Progenitor cell of endocrine pancreas (in vitro differentiated cells): ENCODE data around the gene LCN10. TPM values are rescaled to one million over a fixed set of nuclear protein-coding genes. Genes with fewer than 3 reads are reported as not detected.

ENCODE experiments used
- DNase-seq: peaks from one replicate; pipeline ENCODE4 v3.0.0; 2021; ENCODE audit warnings: low spot score; ENCODE audit not compliant: unreplicated experiment
- H3K27ac Mint-ChIP-seq: 2 replicates; pipeline ENCODE4 v1.8.0; 2021; ENCODE audit warnings: mild to moderate bottlenecking, moderate library complexity, mixed read lengths
- H3K27me3 Mint-ChIP-seq: 2 replicates; pipeline ENCODE4 v1.8.0; 2021; ENCODE audit warnings: mixed read lengths
- H3K36me3 Mint-ChIP-seq: 2 replicates; pipeline ENCODE4 v1.8.0; 2022; ENCODE audit warnings: mixed read lengths; ENCODE audit not compliant: insufficient read depth
- H3K4me1 Mint-ChIP-seq: 2 replicates; pipeline ENCODE4 v1.8.0; 2021; ENCODE audit warnings: low read depth, mixed read lengths
- H3K4me3 Mint-ChIP-seq: 2 replicates; pipeline ENCODE4 v1.8.0; 2021; ENCODE audit warnings: low read depth, mild to moderate bottlenecking, moderate library complexity, mixed read lengths
- H3K9me3 Mint-ChIP-seq: 2 replicates; pipeline ENCODE4 v1.8.0; 2021; ENCODE audit warnings: low read depth, mixed read lengths
- CTCF ChIP-seq: fragments of 200-600 bp; sonication (generic); IDR thresholded peaks from one replicate; pipeline ENCODE4 v1.5.0; 2021; ENCODE audit warnings: antibody characterized with exemption, mild to moderate bottlenecking; ENCODE audit not compliant: unreplicated experiment
- total RNA-seq: library from RNA; stranded (reverse); gene quantifications from 2 replicates; pipeline ENCODE4 v1.2.1, GENCODE V29; 2021

The LCN10 gene
- total RNA-seq, 1 donor from 2014 or later, result not detected

GRCh38 chr9:136693490-136694162, 49.1 kb downstream of the LCN10 start:
- H3K9me3 Mint-ChIP-seq, result no peaks in the 10 kb centered on the region
- H3K4me1 Mint-ChIP-seq, result peaks cover 24% of the 10 kb centered on the region
- H3K27me3 Mint-ChIP-seq, result peaks cover 6% of the 10 kb centered on the region
- H3K27ac Mint-ChIP-seq, result peak overlapping the region; percentile 73
- no peak for TF ChIP-seq CTCF
- no peak for DNase-seq
- no peak overlapping the region for H3K4me3 Mint-ChIP-seq
- H3K36me3 Mint-ChIP-seq, result no peaks in the 10 kb centered on the region

GRCh38 chr9:136693135-136693489, 49.6 kb downstream of the LCN10 start:
- no peak for TF ChIP-seq CTCF
- no peak for DNase-seq
- Mint-ChIP-seq H3K4me1 (peaks cover 20% of the 10 kb centered on the region), H3K4me3 (no peak overlapping the region), H3K27ac (no peak overlapping the region), H3K36me3 (no peaks in the 10 kb centered on the region), H3K27me3 (peaks cover 10% of the 10 kb centered on the region), H3K9me3 (no peaks in the 10 kb centered on the region)

- Mint-ChIP-seq H3K27ac (no peak overlapping the region), H3K9me3 (no peaks in the 10 kb centered on the region), H3K4me3 (no peak overlapping the region), H3K36me3 (no peaks in the 10 kb centered on the region), H3K4me1 (peaks cover 13% of the 10 kb centered on the region), H3K27me3 (peaks cover 10% of the 10 kb centered on the region)
- DNase-seq, result no peak
- no peak for TF ChIP-seq CTCF
Measured at GRCh38 chr9:136692185-136693134, 50.3 kb downstream of the LCN10 start.

GRCh38 chr9:136691316-136692184, 51.2 kb downstream of the LCN10 start:
- DNase-seq, result no peak
- H3K27ac Mint-ChIP-seq, result no peak overlapping the region
- peaks cover 8% of the 10 kb centered on the region for H3K4me1 Mint-ChIP-seq
- no peaks in the 10 kb centered on the region for H3K36me3 Mint-ChIP-seq
- no peak for TF ChIP-seq CTCF
- H3K4me3 Mint-ChIP-seq, result no peak overlapping the region
- peaks cover 10% of the 10 kb centered on the region for H3K27me3 Mint-ChIP-seq
- no peaks in the 10 kb centered on the region for H3K9me3 Mint-ChIP-seq

- Mint-ChIP-seq H3K4me1 (peaks cover 13% of the 10 kb centered on the region), H3K9me3 (no peaks in the 10 kb centered on the region), H3K27ac (no peak overlapping the region), H3K36me3 (no peaks in the 10 kb centered on the region), H3K27me3 (peaks cover 10% of the 10 kb centered on the region), H3K4me3 (no peak overlapping the region)
- TF ChIP-seq CTCF, result no peak
- DNase-seq, result no peak
Measured at GRCh38 chr9:136690806-136691261, 51.9 kb downstream of the LCN10 start.
